KMS-11 (cell line): ENCODE results near the gene JMJD1C.

Experiments used
- H2AFZ ChIP-seq: fragments of 200-600 bp; sonication (generic); 2 replicates; pipeline ENCODE4 v1.6.1; 2016; ENCODE audit warnings: antibody characterized with exemption, mixed run types, low read depth
- H3K27ac ChIP-seq: fragments of 200-600 bp; sonication (generic); 2 replicates; pipeline ENCODE4 v1.6.1; 2016; ENCODE audit warnings: mild to moderate bottlenecking, mixed run types
- H3K27me3 ChIP-seq: fragments of 200-600 bp; sonication (generic); 2 replicates; pipeline ENCODE4 v1.6.1; 2017; ENCODE audit warnings: mild to moderate bottlenecking, low read depth, mixed run types, moderate library complexity; ENCODE audit not compliant: insufficient read depth
- H3K36me3 ChIP-seq: fragments of 200-600 bp; sonication (generic); 2 replicates; pipeline ENCODE4 v1.6.1; 2017; ENCODE audit warnings: mild to moderate bottlenecking, mixed run types; ENCODE audit not compliant: insufficient read depth
- H3K4me1 ChIP-seq: fragments of 200-600 bp; sonication (generic); 2 replicates; pipeline ENCODE4 v1.6.1; 2016; ENCODE audit warnings: mild to moderate bottlenecking, low read depth, mixed run types; ENCODE audit not compliant: poor library complexity, severe bottlenecking
- H3K4me2 ChIP-seq: fragments of 200-600 bp; sonication (generic); 2 replicates; pipeline ENCODE4 v1.7.0; 2016; ENCODE audit warnings: mild to moderate bottlenecking, mixed run types
- H3K4me3 ChIP-seq: fragments of 200-600 bp; sonication (generic); IDR thresholded peaks from 2 replicates; pipeline ENCODE4 v1.6.1; 2017; ENCODE audit warnings: low read depth, low read length, mixed read lengths; ENCODE audit not compliant: insufficient read depth
- H3K79me2 ChIP-seq: fragments of 200-600 bp; sonication (generic); 2 replicates; pipeline ENCODE4 v1.6.1; 2016; ENCODE audit warnings: low read depth, mixed run types; ENCODE audit not compliant: insufficient read depth
- H3K9ac ChIP-seq: fragments of 200-600 bp; sonication (generic); 2 replicates; pipeline ENCODE4 v1.6.1; 2016; ENCODE audit warnings: mild to moderate bottlenecking, mixed run types
- H4K20me1 ChIP-seq: fragments of 200-600 bp; sonication (generic); 2 replicates; pipeline ENCODE4 v1.6.1; 2016; ENCODE audit warnings: mild to moderate bottlenecking, mixed run types; ENCODE audit not compliant: insufficient read depth
- TF ChIP-seq, protein P1 (sequence below): fragments of 200-600 bp; sonication (generic); conservative IDR thresholded peaks from 2 replicates; pipeline ENCODE4 v1.6.1; 2017; ENCODE audit warnings: low read depth, mild to moderate bottlenecking, antibody characterized with exemption, low read length, moderate library complexity, mixed read lengths

JMJD1C gene

DNA sequence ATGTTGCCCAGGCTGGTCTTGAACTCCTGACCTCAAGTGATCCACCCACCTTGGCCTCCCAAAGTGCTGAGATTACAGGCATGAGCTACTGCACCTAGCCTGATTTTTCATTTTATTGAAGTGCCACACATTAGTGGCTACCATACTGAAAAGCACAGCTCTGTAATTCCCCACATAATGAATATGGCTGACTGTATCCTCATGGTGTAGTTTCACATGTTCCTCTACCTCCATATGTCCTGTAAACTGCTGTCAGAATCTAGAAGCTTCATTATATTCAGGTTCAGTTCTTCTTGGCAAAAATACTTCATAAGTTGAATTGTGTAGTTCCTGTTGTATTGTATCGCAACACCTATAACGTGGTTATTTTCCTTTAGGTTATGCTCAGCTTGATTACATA, 11.1 kb downstream of the JMJD1C start:
- Histone ChIP-seq H2AFZ (no peak overlapping the region), H3K4me2 (no peak overlapping the region), H3K4me3 (no peak overlapping the region), H3K79me2 (peaks cover 22% of the 10 kb centered on the region; the same call in 1 of the 2 replicates), H3K4me1 (peaks cover 6% of the 10 kb centered on the region), H3K9ac (no peak overlapping the region), H3K27me3 (no peaks in the 10 kb centered on the region), H3K27ac (no peak overlapping the region), H4K20me1 (no peaks in the 10 kb centered on the region), H3K36me3 (no peaks in the 10 kb centered on the region)
- TF ChIP-seq, protein P1, sequence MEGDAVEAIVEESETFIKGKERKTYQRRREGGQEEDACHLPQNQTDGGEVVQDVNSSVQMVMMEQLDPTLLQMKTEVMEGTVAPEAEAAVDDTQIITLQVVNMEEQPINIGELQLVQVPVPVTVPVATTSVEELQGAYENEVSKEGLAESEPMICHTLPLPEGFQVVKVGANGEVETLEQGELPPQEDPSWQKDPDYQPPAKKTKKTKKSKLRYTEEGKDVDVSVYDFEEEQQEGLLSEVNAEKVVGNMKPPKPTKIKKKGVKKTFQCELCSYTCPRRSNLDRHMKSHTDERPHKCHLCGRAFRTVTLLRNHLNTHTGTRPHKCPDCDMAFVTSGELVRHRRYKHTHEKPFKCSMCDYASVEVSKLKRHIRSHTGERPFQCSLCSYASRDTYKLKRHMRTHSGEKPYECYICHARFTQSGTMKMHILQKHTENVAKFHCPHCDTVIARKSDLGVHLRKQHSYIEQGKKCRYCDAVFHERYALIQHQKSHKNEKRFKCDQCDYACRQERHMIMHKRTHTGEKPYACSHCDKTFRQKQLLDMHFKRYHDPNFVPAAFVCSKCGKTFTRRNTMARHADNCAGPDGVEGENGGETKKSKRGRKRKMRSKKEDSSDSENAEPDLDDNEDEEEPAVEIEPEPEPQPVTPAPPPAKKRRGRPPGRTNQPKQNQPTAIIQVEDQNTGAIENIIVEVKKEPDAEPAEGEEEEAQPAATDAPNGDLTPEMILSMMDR: no peak

DNA sequence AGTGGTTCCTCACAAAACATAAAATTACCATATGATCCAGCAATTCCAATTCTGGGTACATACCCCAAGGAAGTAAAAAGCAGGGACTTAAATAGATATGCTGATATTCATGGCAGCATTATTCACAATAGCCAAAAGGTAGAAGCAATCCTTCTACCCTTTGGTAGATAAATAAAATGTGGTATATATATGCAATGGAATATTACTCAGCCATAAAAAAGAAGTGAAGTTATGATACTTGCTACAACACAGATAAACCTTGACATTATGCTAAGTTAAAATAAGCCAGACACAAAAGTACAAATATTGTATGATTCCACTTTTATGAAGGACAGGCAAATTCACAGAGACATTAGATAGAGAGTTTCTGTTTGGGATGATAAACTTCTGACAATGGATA, 13.3 kb downstream of the JMJD1C start:
- no peak overlapping the region for H3K27ac ChIP-seq
- TF ChIP-seq, protein P1: no peak
- H3K27me3 ChIP-seq: no peaks in the 10 kb centered on the region
- no peaks in the 10 kb centered on the region for H3K4me1 ChIP-seq
- H4K20me1 ChIP-seq: no peaks in the 10 kb centered on the region
- H3K9ac ChIP-seq: no peak overlapping the region
- H3K4me2 ChIP-seq: no peak overlapping the region
- H3K36me3 ChIP-seq: no peaks in the 10 kb centered on the region
- H3K4me3 ChIP-seq: no peak overlapping the region
- H2AFZ ChIP-seq: no peak overlapping the region
- H3K79me2 ChIP-seq: peaks cover 19% of the 10 kb centered on the region; the same call in 1 of the 2 replicates

DNA sequence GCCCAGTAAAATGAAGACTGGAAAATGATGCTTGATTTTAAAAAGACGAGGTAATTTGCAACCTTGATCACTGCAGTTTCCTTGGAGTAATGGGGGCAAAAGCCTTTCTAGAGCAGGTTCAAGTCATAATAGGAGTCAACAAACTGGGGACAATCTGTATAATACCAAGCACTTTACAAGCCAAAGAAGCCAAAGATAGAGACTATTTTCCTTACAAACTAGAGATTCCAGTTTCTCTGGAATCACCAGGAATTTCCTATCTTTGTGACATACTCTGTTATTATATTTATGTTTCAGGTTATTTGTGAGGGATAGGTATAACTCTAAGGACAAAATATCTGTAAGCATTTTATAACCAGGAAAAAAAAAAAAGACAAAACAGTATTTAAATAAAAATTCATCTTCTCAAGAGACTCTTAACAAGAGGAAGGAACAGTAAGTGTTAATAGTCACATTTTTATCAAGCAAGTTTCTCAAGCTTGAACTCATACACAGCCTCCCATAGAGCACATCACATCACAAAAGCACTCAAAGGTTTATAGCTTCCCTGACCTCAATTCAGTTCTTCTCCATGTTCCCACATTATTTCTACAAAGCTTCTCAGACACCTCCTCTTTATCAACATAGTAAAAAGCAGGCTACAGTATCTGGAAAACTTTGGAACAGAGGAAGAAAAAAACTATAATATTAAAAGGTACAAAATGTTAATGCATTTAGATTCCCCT, 18.9 kb downstream of the JMJD1C start:
- H4K20me1 ChIP-seq: no peaks in the 10 kb centered on the region
- peaks cover 19% of the 10 kb centered on the region; the same call in 1 of the 2 replicates for H3K79me2 ChIP-seq
- H3K9ac ChIP-seq: no peak overlapping the region
- H3K27me3 ChIP-seq: no peaks in the 10 kb centered on the region
- H3K36me3 ChIP-seq: no peaks in the 10 kb centered on the region
- no peak overlapping the region for H3K27ac ChIP-seq
- H3K4me2 ChIP-seq: no peak overlapping the region
- no peak overlapping the region for H2AFZ ChIP-seq
- TF ChIP-seq, protein P1: no peak
- H3K4me1 ChIP-seq: no peaks in the 10 kb centered on the region
- no peak overlapping the region for H3K4me3 ChIP-seq

DNA sequence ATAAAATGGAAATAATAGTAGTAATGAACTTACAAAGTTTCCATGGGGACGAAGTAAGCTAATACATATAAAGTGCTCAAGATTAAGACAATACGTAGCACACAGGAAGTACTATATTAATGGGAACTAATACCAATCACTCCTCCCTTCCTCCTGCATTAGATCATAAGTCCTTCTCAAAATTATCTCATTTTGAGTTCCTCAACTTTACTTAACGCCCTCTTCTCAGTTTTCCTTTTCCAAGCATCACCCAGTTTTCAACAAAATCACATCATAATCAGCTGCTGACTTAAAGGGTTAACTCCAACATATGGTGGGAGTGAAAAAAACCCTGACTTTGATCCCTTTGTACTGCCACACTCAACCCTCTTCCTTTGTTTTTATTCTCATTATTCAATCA, 24.4 kb downstream of the JMJD1C start:
- Histone ChIP-seq H3K4me3 (no peak overlapping the region), H3K36me3 (no peaks in the 10 kb centered on the region), H3K27me3 (no peaks in the 10 kb centered on the region), H4K20me1 (peaks cover 4% of the 10 kb centered on the region; the same call in 1 of the 2 replicates), H2AFZ (no peak overlapping the region), H3K27ac (no peak overlapping the region), H3K4me2 (no peak overlapping the region), H3K4me1 (peaks cover 8% of the 10 kb centered on the region), H3K9ac (no peak overlapping the region), H3K79me2 (peaks cover 14% of the 10 kb centered on the region; the same call in 1 of the 2 replicates)
- TF ChIP-seq, protein P1: no peak
